CD4-positive, alpha-beta T cell treated with Interleukin-12 subunit alpha and Interleukin-12 subunit beta, for 1 hour (primary cell): ENCODE measurements around the gene PAK6.

Experiments used
- DNase-seq: peaks from one replicate; pipeline ENCODE4 v3.0.0-alpha.2; 2020

The PAK6 gene

DNA sequence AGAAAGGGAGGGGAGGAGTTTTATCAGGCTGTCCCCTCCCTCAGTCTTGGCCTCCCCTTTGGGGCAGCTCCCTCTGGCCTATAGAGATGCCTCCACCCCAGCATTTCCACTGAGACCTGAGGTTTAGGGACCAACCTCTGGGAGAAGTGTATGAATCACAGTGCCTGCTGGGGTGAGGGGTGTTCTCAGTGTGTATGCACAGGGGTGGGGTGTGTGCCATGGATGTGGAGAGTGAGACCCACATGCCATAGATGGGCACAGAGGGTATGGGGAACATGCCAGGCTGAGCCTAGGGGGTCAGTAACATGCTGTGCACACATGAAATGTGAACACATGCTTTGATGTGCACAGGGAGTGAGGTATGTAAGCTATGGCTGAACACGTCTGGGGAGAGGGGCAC is 56.4 kb downstream of the PAK6 start:
- no peak for DNase-seq

DNA sequence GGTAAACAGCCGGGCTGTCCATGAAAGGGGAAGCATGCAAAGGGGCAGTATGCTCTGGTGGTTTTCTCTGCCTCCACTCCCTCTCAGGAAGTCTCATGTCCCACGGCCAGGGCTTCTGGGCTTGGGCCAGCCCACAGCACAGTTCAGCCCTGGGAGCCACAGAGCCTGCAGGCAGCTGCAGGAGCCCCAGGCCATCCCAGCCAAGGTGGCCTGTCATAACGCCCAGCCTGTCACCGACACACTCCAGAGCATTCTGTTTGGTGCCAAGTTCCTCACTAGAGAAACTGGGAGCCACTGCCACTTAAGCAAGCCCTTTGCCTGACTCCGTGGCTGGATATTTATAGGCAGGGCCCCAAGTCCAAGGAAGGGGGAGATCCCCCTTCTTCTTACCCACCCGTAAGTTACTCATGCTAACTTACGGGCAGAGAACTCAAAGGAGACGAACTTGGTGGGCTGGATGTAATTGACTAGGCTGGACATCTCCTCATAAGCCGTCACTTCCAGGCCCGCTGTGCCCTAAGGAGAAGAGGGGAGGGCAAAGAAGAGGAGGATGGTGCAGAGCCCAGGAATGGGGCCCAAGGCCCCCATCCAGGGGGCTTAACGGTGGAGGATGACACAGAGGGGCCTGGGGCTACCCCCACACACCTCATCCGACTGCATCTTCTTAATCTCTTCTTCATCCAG is 57.2 kb downstream of the PAK6 start:
- DNase-seq: no peak

DNA sequence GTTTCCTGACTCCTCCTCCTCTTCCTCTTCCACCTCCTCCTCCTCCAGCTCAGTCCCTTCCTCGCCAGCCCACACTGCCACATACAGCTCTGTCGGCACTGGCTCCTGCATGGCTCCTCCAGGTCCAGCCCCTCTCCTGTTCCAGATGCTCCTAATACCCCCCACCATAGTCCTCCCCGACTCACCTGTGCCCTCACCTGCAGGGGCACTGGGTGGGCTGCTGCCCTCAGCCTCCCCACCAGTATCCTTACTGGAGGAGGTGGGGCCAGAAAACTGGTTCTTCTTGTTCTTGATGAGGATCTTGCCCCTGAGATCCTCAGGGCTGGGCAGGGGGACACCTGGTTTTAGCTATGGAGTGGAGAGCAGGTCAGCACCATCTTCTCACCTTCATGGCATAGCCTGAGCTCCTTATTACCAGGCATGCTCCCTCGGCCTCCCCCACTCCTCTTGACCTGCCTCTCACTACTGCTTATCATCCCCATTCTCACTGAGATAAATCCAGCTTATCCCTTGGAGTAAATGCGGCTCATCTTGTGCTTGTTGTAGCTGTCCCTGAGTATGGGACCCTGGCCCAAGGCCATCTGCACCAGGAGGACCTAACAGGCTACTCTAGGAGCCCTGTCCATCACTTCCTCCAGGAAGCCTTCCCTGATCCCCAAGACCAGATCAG is 57.8 kb downstream of the PAK6 start:
- DNase-seq: no peak

DNA sequence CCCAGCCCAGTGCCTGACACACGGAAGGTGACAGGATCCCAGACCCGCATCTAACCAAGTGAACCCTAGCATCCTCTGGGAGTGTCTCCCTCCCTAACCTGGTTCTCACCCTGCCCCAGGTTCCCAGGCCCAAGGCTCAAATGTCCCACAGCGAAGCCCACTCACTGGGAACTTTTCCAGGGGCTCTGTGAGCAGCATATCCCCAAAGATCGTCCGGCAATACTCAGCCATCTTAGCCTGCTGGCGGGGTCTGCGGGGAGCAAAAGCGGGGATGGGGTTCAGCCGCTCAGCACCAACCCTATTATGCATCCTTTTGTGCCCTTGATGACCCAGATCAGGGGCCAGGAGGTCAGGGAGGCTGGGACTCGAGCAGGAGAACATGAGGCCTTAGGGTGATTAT is 58.5 kb downstream of the PAK6 start:
- no peak for DNase-seq

DNA sequence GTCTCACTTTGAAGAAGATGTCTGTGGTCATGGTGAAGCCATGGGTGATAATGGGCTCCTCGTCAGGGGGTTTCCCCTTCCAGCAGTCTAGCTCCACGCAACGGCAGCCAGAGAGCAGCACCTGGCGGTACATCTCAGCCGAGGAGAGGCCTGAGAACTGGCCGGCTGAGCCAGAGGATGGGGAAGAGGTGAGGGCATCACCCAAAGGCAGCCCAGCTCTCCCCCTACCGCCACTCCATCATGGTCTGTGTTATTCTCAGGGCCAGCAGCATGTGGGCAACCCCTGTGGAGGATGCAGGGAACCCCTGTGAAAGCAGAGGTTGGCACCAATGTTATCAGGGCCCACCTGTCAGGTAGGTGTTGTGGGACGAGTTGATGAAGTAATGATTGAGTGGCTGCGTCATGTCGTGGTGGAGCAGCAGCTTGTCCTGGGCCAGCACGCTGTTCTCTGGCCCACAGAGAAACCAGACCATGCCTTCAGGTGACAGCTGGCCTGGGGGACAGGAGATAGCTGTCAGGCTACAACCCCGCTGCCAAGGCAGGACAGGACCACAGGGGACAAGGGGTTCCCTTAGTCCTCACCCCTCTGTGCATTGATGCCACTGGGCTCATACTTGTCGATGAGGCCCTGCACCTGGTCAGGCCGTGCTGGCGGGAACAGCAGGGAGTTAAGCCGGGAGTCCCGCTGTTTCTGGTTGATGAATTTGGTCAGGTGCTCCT is 59.5 kb downstream of the PAK6 start:
- no peak for DNase-seq

DNA sequence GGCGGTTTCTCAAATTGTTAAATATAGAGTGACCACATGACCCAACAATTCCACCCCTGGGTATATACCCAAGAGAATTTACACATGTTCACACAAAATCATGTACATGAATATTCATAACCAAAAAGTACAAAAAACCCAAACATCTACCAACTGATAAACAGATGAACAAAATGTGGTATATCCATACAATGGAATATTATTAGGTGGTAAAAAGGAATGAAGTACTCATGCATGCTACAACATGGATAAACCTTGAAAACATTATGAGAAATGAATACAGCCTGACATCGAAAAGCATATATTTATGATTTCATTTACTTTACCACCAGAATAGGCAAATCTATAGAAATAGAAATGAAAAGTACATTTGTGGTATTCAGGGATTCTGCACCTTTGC is 61.5 kb downstream of the PAK6 start:
- no peak for DNase-seq

DNA sequence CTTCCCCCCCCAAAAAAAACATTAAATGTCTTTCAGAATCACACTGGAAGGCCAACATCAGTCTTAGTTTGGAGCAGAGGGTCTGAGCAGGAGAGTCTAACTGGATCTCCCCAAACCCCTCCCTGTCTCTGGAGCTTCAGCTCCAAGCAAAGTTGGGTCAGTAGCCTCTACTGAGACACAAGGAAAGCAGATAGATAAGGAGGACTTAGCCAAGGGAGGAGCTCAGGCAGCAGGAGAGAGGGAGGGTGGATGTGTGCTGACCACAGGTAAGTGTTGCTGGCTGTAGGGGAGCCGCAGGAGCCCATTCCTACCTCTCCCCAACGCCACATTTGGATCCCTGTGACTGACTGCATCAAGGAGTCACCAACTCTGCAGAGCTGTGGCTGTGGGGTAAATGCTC is 61.9 kb downstream of the PAK6 start:
- no peak for DNase-seq

DNA sequence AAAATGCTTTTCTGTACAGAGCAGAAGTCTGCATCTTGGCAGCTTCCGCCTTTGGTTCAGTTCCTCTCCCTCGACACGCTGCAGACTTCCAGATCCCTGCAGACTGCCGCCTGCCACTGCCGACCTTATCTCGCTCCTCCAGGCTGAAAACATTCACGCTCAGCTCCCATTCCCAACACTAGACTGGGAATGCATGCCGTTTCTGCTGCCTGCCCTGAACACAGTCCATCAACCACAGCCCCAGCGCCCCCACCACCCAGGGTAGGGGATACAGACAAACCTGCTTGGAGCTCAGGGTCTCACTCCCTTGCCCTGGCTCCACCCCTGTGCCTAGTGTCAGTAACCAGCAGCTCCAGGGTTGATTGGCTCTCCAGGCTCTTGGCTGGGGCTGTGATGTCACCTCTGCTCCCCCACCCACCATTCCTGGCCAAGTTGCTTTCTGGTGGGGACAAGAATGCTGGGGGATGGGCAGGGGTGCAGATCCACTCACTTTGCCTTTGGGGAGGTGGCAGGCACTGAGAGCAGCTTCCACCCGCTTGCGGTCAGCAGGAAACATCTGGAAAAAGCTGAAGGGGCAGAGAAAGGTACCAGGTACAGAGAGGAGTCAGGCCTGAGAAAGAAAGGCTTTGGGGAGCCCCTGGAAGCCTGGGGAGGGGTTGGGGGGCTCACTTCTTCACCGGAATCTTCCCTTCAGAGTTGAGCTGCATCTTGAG is 62.8 kb downstream of the PAK6 start:
- no peak for DNase-seq

DNA sequence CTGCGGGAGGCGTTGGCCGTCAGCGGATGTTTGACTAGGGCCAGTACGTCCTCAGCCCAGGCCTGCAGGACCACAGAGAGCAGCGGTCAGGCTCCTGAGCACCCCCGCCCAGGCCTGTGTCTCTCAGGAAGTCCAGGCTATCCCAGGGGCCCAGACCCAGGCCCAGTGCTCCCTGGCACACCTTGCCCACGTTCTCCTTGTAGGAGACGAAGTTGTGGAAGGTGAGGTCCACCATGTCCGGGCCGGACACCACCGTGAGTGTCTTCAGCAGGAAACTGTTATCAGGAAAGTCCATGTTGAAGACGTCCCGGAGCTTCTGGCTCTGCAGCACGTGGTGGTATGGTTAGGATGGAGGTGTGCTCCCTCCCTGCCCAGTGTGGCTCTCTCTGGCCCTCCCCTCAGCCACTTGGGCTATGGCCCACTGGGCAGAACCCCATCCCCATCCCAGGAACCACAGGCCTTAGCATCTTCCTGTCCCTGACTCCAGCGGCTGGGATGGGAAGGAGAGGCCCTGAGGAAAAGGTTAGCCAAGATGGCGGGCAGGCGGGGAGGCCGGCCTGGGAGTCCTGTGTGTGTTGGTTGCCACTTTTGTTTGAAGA is 63.5 kb downstream of the PAK6 start:
- DNase-seq: no peak

DNA sequence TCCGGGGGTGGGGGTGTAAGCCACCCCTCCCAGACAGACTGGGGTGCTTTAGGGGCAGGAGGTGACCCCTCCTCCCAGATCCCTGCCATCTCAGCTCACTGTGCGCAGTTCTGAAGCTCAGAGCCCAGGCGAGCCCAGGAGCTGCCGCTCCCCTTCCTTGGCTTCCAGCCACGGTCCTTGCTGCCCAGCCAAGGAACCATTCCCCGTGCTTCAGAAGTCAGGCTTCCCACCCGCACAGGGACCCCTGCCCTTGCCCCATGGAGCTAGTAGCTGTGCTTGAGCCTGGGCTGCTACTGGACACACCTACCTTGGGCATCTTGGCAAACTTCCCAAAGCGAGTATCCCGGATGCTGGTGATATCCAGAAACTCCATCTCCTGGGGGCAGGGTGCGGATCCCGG is 64.1 kb downstream of the PAK6 start:
- DNase-seq: no peak

DNA sequence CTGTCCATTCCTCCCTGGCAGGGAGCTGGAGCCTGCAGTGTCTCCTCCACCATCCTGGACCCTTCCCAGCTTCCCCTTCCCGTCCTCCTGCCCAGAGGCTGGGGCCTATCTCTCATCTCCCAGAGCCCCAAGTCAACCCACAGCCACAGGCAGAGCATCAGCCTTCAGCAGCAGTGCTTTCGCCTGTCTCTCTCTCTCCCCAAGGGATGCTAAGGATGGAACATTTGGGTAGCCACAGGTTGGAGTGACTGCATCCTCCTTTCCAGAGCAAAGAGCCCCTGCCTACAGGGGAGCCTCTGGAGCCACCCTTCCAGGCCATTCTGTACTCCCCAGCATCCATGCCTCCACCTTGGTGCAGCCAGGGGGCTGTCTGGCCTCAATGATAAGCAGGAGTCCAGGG is 64.7 kb downstream of the PAK6 start:
- no peak for DNase-seq

DNA sequence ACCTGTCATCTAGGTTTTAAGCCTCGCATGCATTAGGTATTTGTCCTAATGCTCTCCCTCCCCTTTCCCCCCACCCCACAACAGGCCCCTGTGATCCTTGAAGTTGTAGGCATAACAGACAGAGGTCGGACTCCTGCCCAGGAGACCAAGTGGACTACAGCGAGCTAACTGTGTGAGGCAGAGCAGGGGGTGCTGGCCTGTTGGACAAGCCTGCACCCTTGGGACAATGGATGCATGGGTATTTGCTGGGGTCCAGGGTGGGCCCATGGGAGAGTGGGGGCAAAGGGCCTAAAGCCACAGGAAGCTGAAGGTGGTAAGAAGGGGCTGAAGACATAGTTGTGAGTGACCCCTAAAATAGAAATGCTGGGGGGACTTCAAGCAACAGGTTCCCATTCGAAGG is 66.4 kb downstream of the PAK6 start:
- DNase-seq: no peak

DNA sequence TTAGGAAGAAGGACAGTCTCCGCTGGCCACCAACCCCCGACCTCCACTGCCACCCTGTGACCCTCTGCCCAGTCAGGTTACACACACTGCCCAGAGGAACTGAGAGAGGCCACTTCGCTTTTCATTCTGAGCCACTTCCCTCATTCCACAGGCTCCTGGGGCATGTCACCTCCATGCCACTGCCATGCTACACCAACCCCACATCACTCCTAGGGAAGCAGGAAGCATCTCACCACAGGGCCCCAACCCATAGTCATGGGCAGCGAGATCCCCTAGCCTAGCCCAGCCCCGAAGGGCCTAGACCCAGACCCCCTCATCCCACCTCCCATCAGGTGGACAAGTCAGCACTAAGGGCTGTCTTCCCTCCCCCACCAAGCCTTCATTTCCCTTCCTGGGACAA is 67.5 kb downstream of the PAK6 start:
- no peak for DNase-seq

DNA sequence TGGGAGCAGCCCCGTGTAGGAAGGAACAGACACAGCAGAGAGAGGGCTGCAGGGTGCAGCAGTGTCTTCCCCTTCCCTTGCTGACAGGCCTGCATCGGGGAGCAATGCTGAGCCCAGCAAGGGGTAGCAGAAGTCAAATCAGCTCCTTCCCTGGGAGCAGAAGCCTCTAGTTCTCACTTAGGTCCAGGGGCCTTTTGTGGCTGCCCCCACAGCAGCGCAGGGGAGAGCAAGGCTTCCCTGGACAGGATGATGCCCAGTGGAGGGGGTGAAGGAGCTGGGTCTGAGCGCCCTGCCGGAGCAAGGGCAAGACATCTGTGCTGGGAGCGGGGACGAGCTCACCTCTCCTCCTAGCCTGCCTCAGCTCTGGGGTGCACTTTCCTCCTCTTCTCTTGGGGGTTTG is 68.0 kb downstream of the PAK6 start:
- no peak for DNase-seq

DNA sequence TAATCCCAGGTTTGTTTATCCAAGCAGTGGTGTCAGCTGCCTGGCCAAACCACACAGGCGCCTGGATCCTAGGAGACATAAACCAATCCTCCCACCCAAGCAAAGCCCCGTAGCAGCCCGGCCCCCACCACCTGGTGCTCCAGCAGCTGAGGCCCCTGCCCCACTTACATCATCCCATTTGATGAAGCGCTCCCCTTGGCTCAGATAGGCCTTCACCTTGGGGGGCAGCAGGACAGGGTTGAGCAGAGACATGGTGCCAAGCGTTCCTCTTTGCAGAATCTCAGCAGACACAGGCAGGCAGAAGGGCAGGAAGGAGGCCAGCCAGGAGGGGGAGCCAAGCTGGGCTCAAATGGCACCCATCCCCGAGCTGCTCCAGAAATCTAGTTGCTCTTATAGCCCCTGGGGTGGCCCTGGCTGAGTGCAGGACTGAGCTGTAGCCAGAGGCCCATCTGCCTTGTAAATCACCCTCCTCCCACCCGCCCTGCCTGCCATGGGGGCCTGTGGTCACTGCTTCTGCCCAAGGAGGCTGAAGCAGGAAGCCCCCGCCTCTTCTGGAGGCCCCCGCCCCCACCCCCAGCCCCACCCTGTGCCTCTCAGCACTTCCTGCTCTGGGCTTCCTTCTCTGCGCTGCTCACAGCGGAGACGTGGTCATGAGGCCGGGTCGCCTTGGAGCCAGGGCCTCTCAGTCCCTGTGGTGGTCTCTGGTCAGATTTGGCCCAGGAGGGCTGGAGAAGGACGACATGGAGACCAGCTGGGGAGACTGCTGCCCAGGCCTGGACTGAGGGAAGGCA is 68.8 kb downstream of the PAK6 start, which contains the start of gene PLCB2:
PLCB2 (minus strand) TSS at position 515 of the 791 bp plus-strand sequence; CDS start at position 252, 263 bp downstream.
- peak; percentile 73 for DNase-seq

DNA sequence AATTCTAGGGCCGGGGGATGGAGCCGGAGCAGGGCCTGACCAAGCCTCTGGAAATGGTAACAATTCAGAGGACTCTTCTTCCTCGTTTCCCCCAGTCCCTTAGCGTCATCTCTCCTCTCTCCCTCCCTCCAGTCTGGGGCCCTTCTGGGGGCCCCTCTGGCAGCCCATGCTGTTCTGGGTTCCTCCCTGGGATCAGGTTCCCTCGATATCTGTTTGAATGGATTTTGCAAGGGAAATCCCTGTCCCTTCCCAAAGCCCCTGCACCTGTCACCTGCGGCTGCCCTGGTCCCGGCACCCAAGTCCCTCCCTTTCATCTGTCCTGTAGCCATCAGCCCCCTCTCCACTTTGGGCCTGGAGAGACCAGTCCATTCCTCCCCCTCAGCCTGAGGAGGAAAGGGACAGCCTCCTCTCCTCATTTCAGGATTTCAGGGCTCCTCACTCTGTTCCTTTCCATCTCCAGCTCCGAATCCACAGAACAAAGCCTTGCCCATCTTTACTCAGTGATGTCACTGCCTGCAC is 70.5 kb downstream of the PAK6 start:
- DNase-seq: no peak

DNA sequence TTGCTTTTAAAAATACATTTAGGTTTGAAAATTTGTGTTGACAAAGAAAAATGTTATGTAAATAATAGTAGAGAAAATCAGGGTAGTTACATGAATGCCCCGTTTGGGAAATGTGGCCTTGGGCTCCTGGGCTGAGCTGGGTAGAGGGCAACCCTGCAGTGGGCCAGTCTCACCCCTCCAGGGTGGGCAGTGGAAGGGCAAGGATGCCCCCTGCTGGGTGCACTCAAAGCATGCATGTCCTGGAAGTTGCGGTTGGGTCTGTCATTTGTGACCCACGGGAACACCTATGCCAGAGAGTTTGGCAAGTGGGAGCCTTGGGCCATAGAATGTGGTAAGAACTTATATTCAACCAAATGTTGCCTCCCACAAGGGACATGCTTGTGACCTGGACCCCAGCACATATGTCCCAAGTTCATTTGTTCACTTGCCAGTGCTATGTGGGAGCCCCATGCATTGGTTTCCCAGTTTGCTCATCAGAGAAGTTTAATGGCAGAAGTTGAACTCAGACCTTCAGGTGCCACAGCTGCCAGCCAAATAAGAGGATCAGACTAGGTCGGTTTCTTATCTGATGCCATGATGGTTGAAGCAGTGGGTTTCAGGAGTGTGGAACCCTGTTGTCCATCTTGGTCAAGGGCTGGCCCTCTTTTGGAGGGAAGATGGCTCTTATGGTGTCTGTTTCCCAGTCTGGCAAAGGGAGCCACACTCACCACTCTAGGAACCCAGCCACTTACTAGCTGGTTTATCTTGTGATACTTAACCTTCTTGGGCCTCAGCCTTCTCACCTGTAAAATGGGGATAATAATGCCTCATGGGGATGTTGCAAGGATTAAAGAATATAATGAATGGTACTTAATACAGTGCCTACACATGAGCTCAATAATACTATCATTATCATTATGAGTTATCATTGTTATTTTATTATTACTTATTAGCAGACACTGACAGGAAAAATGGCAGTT is 71.4 kb downstream of the PAK6 start:
- DNase-seq: peak; percentile 71

DNA sequence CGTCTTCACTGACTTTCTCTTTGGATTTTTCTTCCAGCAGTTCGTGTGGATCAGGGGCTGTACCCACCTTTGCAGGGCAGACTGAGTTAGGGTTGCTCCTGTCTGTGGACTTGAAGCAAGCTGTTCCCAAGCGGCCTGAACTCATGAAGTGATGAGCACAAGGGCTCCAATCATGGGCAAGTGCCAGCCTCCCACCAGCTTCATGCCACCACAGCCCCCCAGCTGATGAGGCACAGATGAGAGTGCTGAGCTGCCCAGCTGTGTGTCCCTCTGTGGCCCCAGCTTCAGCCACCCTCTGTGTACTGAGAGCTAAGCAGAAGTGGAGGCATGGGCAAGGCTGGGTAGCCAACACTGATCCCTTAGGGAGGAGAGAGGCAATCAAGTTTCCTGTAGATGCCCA is 72.1 kb downstream of the PAK6 start:
- no peak for DNase-seq

DNA sequence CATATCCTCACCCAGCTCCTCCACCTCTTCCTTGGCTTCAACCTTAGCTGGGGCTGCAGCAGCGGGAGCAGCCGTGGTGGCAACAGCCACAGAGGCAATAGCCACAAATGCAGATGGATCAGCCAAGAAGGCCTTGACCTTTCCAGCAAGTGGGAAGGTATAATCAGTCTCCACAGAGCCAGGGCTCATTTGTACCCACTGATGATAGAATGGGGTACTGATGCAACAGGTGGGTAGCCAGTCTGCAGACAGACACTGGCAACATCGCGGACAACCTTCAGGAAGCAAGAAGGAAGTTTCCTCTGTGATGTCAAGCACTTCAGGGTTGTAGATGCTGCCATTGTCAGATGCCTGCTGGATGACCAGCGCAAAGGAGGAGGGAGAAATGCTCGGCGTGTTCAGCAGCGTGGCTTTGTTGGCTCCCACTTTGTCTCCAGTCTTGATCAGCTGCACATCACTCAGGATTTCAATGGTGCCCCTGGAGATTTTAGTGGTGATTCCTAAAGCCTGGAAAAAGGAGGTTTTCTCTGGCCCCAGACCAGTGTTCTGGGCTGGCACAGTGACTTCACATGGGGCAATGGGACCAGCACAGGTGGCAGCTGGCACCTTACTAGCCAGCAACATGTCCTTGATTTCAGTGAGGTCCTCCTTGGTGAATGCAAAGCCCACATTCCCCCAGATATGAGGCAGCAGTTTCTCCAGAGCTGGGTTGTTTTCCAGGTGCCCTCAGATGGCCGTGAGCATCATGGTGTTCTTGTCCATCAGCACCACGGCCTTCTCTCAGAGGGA is 73.7 kb downstream of the PAK6 start:
- DNase-seq: no peak
